SKM-1 treated with dmso at 0.1 percent for 144 hours (cell line): ENCODE results near the gene ZNF408.

Experiments
- DNase-seq: peaks from one replicate; lab custom pipeline; 2025; ENCODE audit not compliant: unreplicated experiment; lab: John Stamatoyannopoulos, UW

The ZNF408 gene

GRCh38 chr11:46725338-46726205, 24.7 kb downstream of the ZNF408 start:
- DNase-seq, result no peak

GRCh38 chr11:46726206-46726862, 25.5 kb downstream of the ZNF408 start:
- DNase-seq, result no peak

GRCh38 chr11:46727952-46728658, 27.3 kb downstream of the ZNF408 start:
- DNase-seq, result no peak

GRCh38 chr11:46728659-46729040, 27.8 kb downstream of the ZNF408 start:
- no peak for DNase-seq

- no peak for DNase-seq
Observed at GRCh38 chr11:46729110-46730027, 28.5 kb downstream of the ZNF408 start.

GRCh38 chr11:46731545-46731944, 30.7 kb downstream of the ZNF408 start:
- no peak for DNase-seq

GRCh38 chr11:46733234-46733633, 32.4 kb downstream of the ZNF408 start:
- no peak for DNase-seq

GRCh38 chr11:46736146-46736545, 35.3 kb downstream of the ZNF408 start:
- no peak for DNase-seq

- no peak for DNase-seq
Observed at GRCh38 chr11:46736615-46737014, 35.8 kb downstream of the ZNF408 start.

- no peak for DNase-seq
Observed at GRCh38 chr11:46737699-46738098, 36.9 kb downstream of the ZNF408 start.

GRCh38 chr11:46738887-46739286, 38.1 kb downstream of the ZNF408 start:
- no peak for DNase-seq

- DNase-seq, result no peak
Observed at GRCh38 chr11:46741600-46742484, 41.0 kb downstream of the ZNF408 start.

GRCh38 chr11:46743043-46743442, 42.2 kb downstream of the ZNF408 start:
- no peak for DNase-seq

GRCh38 chr11:46743693-46744339, 43.0 kb downstream of the ZNF408 start:
- DNase-seq, result no peak

GRCh38 chr11:46745328-46745727, 44.5 kb downstream of the ZNF408 start:
- DNase-seq, result no peak

- no peak for DNase-seq
Observed at GRCh38 chr11:46745995-46746394, 45.2 kb downstream of the ZNF408 start.

GRCh38 chr11:46747150-46747549, 46.3 kb downstream of the ZNF408 start:
- no peak for DNase-seq
